Body of pancreas (tissue), 4 donors: Measurements from ENCODE around the gene ART1. TPM values are rescaled to one million over a fixed set of nuclear protein-coding genes. Genes with fewer than 3 reads are reported as not detected.
A peak's percentile ranks its signal among the peaks of the same experiment; 100 is the strongest.

ENCODE experiments used
- ATAC-seq: fragments of 150-250 bp; one replicate; pipeline ENCODE4 v1.9.1; 2016
- DNase-seq, 4 donors: peaks; one replicate each; pipeline ENCODE4 v3.0.0-alpha.2; 2019
- H3K27ac ChIP-seq, 4 donors: fragments of 200-600 bp; sonication (generic); 1 replicate in 3 of 4; 2 replicates in 1 of 4; pipeline versions ENCODE4 v1.5.1 to v1.6.1; 2016 to 2019; ENCODE audit warnings: mild to moderate bottlenecking in 1 of 4, mixed read lengths in 1 of 4, moderate library complexity in 1 of 4
- H3K27me3 ChIP-seq, 2 donors: fragments of 200-600 bp; sonication (generic); one replicate each; pipeline ENCODE4 v1.6.0; 2016; ENCODE audit warnings: mild to moderate bottlenecking in 1 of 2
- H3K36me3 ChIP-seq, 2 donors: fragments of 200-600 bp; sonication (generic); replicated peaks in 1 of 2; 2 replicates each; pipeline ENCODE4 v1.5.1; 2016; ENCODE audit warnings: low read depth in 2 of 2; ENCODE audit not compliant: insufficient read depth in 1 of 2
- H3K4me1 ChIP-seq: fragments of 200-600 bp; sonication (generic); one replicate; pipeline ENCODE4 v1.6.0; 2016
- H3K4me3 ChIP-seq, 2 donors: fragments of 200-600 bp; sonication (generic); 1 replicate in 1 of 2; 2 replicates in 1 of 2; pipeline ENCODE4 v1.5.1; 2016 to 2019
- H3K9me3 ChIP-seq, 3 donors: fragments of 200-600 bp; sonication (generic); 1 replicate in 2 of 3; 2 replicates in 1 of 3; pipeline ENCODE4 v1.5.1; 2016
- POLR2A ChIP-seq, 3 donors: fragments of 450-650 bp; IDR thresholded peaks; one replicate each; pipeline ENCODE4 v1.6.1; 2016; ENCODE audit warnings: antibody characterized with exemption in 3 of 3, mild to moderate bottlenecking in 2 of 3
- WGBS, 2 donors: methylation state at CpG; one replicate each; pipeline ENCODE4 v1.1.5; 2017; 5-methylcytosine and 5-hydroxymethylcytosine counted together
- intact Hi-C: fragments of 100-400 bp; cut with DNase I; formaldehyde crosslinking; loops from one replicate; pipeline ENCODE4 v1.15.1; 2023
- total RNA-seq, 2 donors: library from RNA; depleted of rRNA; stranded (reverse); fragments of >200 nt; gene quantifications; one replicate each; pipeline ENCODE4 v1.1.0, GENCODE V29; 2016
- TF ChIP-seq, protein P1 (sequence below), 7 experiments: fragments of 450-650 bp in 4 of 7; fragments of 200-600 bp in 3 of 7; sonication (generic) in 3 of 7; IDR thresholded peaks; one replicate each; pipeline ENCODE4 v1.5.1; 2016 to 2019; ENCODE audit warnings: antibody characterized with exemption in 7 of 7

ART1 gene
- total RNA-seq, 2 donors from 2014 or later, result not detected

GRCh38 chr11:3623767-3624458, 21.0 kb upstream of the ART1 start:
- Histone ChIP-seq H3K27me3 (no peaks in the 10 kb centered on the region), H3K36me3 (no peaks in the 10 kb centered on the region), H3K27ac (no peak overlapping the region), H3K4me3 (no peak overlapping the region), H3K9me3 (no peaks in the 10 kb centered on the region), H3K4me1 (no peaks in the 10 kb centered on the region)
- intact Hi-C loops, result no loop called here
- 57 to 61% methylated on average over 8 of the region's 8 CpGs for WGBS, 2 donors
- DNase-seq, result no peak
- ATAC-seq, result no peak
- TF ChIP-seq, protein P1, sequence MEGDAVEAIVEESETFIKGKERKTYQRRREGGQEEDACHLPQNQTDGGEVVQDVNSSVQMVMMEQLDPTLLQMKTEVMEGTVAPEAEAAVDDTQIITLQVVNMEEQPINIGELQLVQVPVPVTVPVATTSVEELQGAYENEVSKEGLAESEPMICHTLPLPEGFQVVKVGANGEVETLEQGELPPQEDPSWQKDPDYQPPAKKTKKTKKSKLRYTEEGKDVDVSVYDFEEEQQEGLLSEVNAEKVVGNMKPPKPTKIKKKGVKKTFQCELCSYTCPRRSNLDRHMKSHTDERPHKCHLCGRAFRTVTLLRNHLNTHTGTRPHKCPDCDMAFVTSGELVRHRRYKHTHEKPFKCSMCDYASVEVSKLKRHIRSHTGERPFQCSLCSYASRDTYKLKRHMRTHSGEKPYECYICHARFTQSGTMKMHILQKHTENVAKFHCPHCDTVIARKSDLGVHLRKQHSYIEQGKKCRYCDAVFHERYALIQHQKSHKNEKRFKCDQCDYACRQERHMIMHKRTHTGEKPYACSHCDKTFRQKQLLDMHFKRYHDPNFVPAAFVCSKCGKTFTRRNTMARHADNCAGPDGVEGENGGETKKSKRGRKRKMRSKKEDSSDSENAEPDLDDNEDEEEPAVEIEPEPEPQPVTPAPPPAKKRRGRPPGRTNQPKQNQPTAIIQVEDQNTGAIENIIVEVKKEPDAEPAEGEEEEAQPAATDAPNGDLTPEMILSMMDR (IDR thresholded peaks at IDR 0.05), result no peak
- no peak for TF ChIP-seq POLR2A (IDR thresholded peaks at IDR 0.05)

GRCh38 chr11:3626250-3626960, 18.5 kb upstream of the ART1 start:
- intact Hi-C loops, result no loop called here
- TF ChIP-seq POLR2A (IDR thresholded peaks at IDR 0.05), result no peak
- TF ChIP-seq, protein P1 (IDR thresholded peaks at IDR 0.05), result no peak
- Histone ChIP-seq H3K4me3 (no peak overlapping the region), H3K36me3 (no peaks in the 10 kb centered on the region), H3K27ac (no peak overlapping the region), H3K9me3 (no peaks in the 10 kb centered on the region), H3K27me3 (no peaks in the 10 kb centered on the region), H3K4me1 (no peaks in the 10 kb centered on the region)
- WGBS, 2 donors, result 73 to 83% methylated on average over 20 to 23 of the region's 23 CpGs
- ATAC-seq, result no peak
- peak in 3 of 4 donors; percentile 19 to 62 (median 35) for DNase-seq

DNA sequence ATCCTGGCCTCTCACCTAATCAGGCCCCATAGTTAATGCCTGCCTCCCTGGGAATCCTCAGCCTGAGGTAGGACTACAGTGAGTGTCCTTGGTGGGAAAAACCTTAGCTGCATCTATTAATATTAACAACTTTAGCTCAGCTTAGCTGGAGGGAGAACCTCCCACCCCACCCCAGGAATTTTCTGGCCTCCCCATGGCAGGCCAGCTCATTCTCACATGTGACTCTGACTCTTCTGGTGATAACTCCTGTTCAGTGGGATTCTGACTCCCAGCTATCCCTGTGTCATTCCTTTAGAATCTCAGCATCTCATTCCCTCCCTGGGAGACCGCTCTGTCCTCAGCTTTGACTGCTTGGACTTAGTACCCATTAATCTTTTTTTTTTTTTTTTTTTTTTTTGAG, 17.6 kb upstream of the ART1 start:
- ATAC-seq (peak; percentile 73), DNase-seq (no peak)
- TF ChIP-seq POLR2A (IDR thresholded peaks at IDR 0.05), result no peak
- TF ChIP-seq, protein P1 (IDR thresholded peaks at IDR 0.05), result no peak
- Histone ChIP-seq H3K36me3 (no peaks in the 10 kb centered on the region), H3K27ac (no peak overlapping the region), H3K4me3 (no peak overlapping the region), H3K4me1 (no peaks in the 10 kb centered on the region), H3K9me3 (no peaks in the 10 kb centered on the region), H3K27me3 (no peaks in the 10 kb centered on the region)
- intact Hi-C loops, result no loop called here
- 86 to 100% methylated on average over 1 of the region's 1 CpG for WGBS, 2 donors

DNA sequence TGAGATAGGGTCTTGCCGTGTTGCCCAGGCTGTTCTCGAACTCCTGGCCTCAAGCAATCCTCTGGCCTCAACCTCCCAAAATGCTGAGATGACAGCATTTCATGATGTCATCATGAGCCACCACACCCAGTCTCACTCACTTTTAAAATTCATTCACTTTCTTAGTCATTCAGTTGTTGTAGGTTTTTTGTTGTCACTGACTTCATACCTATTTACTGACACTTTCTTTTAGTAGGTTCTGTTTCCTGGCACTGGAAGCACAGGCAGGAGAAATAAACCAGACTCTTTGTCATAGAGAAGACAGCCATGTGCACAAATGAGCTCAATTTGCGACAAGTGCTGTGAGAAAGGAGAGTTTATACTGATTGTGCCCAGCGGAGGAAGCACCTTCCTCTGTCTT, 13.6 kb upstream of the ART1 start:
- Histone ChIP-seq H3K27me3 (no peaks in the 10 kb centered on the region), H3K36me3 (no peaks in the 10 kb centered on the region), H3K27ac (no peak overlapping the region), H3K4me1 (no peaks in the 10 kb centered on the region), H3K9me3 (no peaks in the 10 kb centered on the region), H3K4me3 (no peak overlapping the region)
- no peak for DNase-seq
- WGBS, 2 donors, result 84 to 86% methylated on average over 4 of the region's 4 CpGs
- no peak for TF ChIP-seq POLR2A (IDR thresholded peaks at IDR 0.05)
- TF ChIP-seq, protein P1 (IDR thresholded peaks at IDR 0.05), result no peak
- intact Hi-C loops, result no loop called here
- no peak for ATAC-seq
